Endothelial cell of umbilical vein (primary cell): Measurements from ENCODE around the gene M6PR. TPM values are rescaled to one million over a fixed set of nuclear protein-coding genes. Genes with fewer than 3 reads are reported as not detected.
A peak's percentile ranks its signal among the peaks of the same experiment; 100 is the strongest.

Experiments
- BruUV-seq: library from RNA; stranded (reverse); fragments of 400-500 nt; replicated peaks from 2 replicates; lab custom pipeline; 2021; lab: Mats Ljungman, UMichigan
- CTCF ChIA-PET: fragments of 300-600, 350-600 bp; sonication (Branson Sonifier 250); formaldehyde crosslinking; loops from one replicate; lab custom pipeline; 2021; ENCODE audit warnings: antibody characterized with exemption, inconsistent platforms; lab: Charles Lee
- POLR2A ChIA-PET: fragments of 300-600, 350-600 bp; sonication (Branson Sonifier 250); formaldehyde crosslinking; loops from one replicate; lab custom pipeline; 2021; ENCODE audit warnings: antibody characterized with exemption, inconsistent platforms; lab: Charles Lee
- DNase-seq: peaks from one replicate; pipeline ENCODE4 v3.0.0-alpha.2; 2011; ENCODE audit warnings: low read depth, low spot score
- FAIRE-seq: peaks from 2 replicates; lab custom pipeline; 2011; peaks lifted over from hg19 to GRCh38; lab: Jason Lieb, UNC
- H2AFZ ChIP-seq: 2 replicates; pipeline ENCODE4 v1.6.0; 2012; ENCODE audit warnings: low read depth, low read length, control low read depth, inconsistent platforms
- H3K27ac ChIP-seq: 2 replicates; pipeline ENCODE4 v1.5.1; 2011; ENCODE audit warnings: low read depth, mild to moderate bottlenecking, control low read depth, low read length, moderate library complexity; ENCODE audit not compliant: insufficient read depth
- H3K27me3 ChIP-seq, 2 experiments: 2 replicates each; pipeline versions ENCODE4 v1.6.0 to v1.6.1; 2011; ENCODE audit warnings: low read length in 2 of 2, mixed read lengths in 1 of 2; ENCODE audit not compliant: control insufficient read depth in 2 of 2, insufficient read depth in 2 of 2
- H3K36me3 ChIP-seq, 2 experiments: 2 replicates in 1 of 2; 3 replicates in 1 of 2; pipeline ENCODE4 v1.5.1; 2011; ENCODE audit warnings: low read length in 2 of 2, mild to moderate bottlenecking in 1 of 2, moderate library complexity in 1 of 2; ENCODE audit not compliant: control insufficient read depth in 2 of 2, insufficient read depth in 2 of 2; ENCODE audit errors: extremely low read depth in 1 of 2
- H3K4me1 ChIP-seq: 3 replicates; pipeline ENCODE4 v1.5.1; 2011; ENCODE audit warnings: mild to moderate bottlenecking, low read length; ENCODE audit not compliant: control insufficient read depth, insufficient read depth; ENCODE audit errors: extremely low read depth
- H3K4me2 ChIP-seq: 2 replicates; pipeline ENCODE4 v1.6.1; 2011; ENCODE audit warnings: low read length, control low read depth, mixed read lengths; ENCODE audit not compliant: insufficient read depth
- H3K4me3 ChIP-seq, 3 experiments: fragments of 200-600 bp in 1 of 3; sonication (generic), shearing (Covaris generic) in 1 of 3; replicated peaks in 1 of 3; 2 replicates each; pipeline ENCODE4 v1.5.1; 2011 to 2016; ENCODE audit warnings: control low read depth in 3 of 3, low read length in 3 of 3, mild to moderate bottlenecking in 2 of 3, inconsistent platforms in 1 of 3, low read depth in 1 of 3, moderate library complexity in 1 of 3; ENCODE audit not compliant: insufficient read depth in 1 of 3
- H3K79me2 ChIP-seq: 2 replicates; pipeline ENCODE4 v1.6.0; 2012; ENCODE audit warnings: low read length, inconsistent platforms; ENCODE audit not compliant: control insufficient read depth, insufficient read depth
- H3K9ac ChIP-seq: replicated peaks from 2 replicates; pipeline ENCODE3; 2011; ENCODE audit warnings: low read length, control low read depth; ENCODE audit not compliant: insufficient read depth; ENCODE audit errors: extremely low read depth
- H3K9me1 ChIP-seq: replicated peaks from 3 replicates; pipeline ENCODE4 v1.6.0; 2011; ENCODE audit warnings: mild to moderate bottlenecking, low read length; ENCODE audit not compliant: control insufficient read depth, insufficient read depth; ENCODE audit errors: extremely low read depth
- H3K9me3 ChIP-seq: replicated peaks from 2 replicates; pipeline ENCODE4 v1.5.1; 2012; ENCODE audit warnings: low read length, inconsistent platforms; ENCODE audit not compliant: control insufficient read depth, insufficient read depth
- H4K20me1 ChIP-seq: replicated peaks from 2 replicates; pipeline ENCODE3; 2011; ENCODE audit warnings: mild to moderate bottlenecking, low read length; ENCODE audit not compliant: control insufficient read depth, insufficient read depth; ENCODE audit errors: extremely low read depth
- CTCF ChIP-seq, 2 donors: IDR thresholded peaks; 1 replicate in 1 of 2; 2 replicates in 1 of 2; pipeline ENCODE4 v1.5.1; 2011; ENCODE audit warnings: low read length in 2 of 2, mild to moderate bottlenecking in 2 of 2, moderate library complexity in 2 of 2, control low read depth in 1 of 2, inconsistent platforms in 1 of 2, low read depth in 1 of 2; ENCODE audit not compliant: insufficient read depth in 1 of 2; ENCODE audit errors: extremely low read depth in 1 of 2
- EZH2 ChIP-seq: IDR thresholded peaks from 2 replicates; pipeline ENCODE4 v1.6.1; 2012; ENCODE audit warnings: borderline replicate concordance, low read depth, mild to moderate bottlenecking, moderate library complexity, low read length, inconsistent platforms; ENCODE audit not compliant: severe bottlenecking
- FOS ChIP-seq: IDR thresholded peaks from 2 replicates; pipeline ENCODE4 v1.6.1; 2011; ENCODE audit warnings: mild to moderate bottlenecking, low read length, moderate library complexity, borderline replicate concordance; ENCODE audit not compliant: insufficient read depth
- GATA2 ChIP-seq: IDR thresholded peaks from 2 replicates; pipeline ENCODE4 v1.7.0; 2011; ENCODE audit warnings: low read depth, mild to moderate bottlenecking, moderate library complexity, mixed read lengths, low read length; ENCODE audit not compliant: insufficient read length, insufficient read depth
- JUN ChIP-seq: IDR thresholded peaks from 2 replicates; pipeline ENCODE4 v1.6.1; 2011; ENCODE audit warnings: borderline replicate concordance, low read depth; ENCODE audit not compliant: insufficient read length, insufficient read depth
- MAX ChIP-seq: IDR thresholded peaks from 2 replicates; pipeline ENCODE4 v1.6.1; 2011; ENCODE audit not compliant: insufficient read depth, insufficient read length
- MYC ChIP-seq: IDR thresholded peaks from one replicate; pipeline ENCODE4 v1.6.1; 2011; ENCODE audit warnings: mild to moderate bottlenecking, low read depth, low read length
- POLR2A ChIP-seq: IDR thresholded peaks from 2 replicates; pipeline ENCODE4 v1.6.1; 2012; ENCODE audit warnings: low read depth, mild to moderate bottlenecking, control low read depth, low read length
- POLR2AphosphoS5 ChIP-seq: IDR thresholded peaks from 2 replicates; pipeline ENCODE4 v1.6.1; 2012; ENCODE audit warnings: low read depth, mild to moderate bottlenecking, control low read depth, low read length, moderate library complexity; ENCODE audit not compliant: insufficient read depth
- dilution Hi-C: fragments of 300-500 bp; cut with MboI; formaldehyde crosslinking; loops from one replicate; pipeline ENCODE4 v1.15.0; 2019; ENCODE audit warnings: low sequenced_read_pairs; ENCODE audit not compliant: extremely low pct_ligation_motif_present
- intact Hi-C: fragments of 100-400 bp; cut with micrococcal nuclease; formaldehyde crosslinking; loops from one replicate; pipeline ENCODE4 v1.10.0; 2022
- polyA plus RNA-seq, 4 experiments: library from polyadenylated mRNA; depleted of rRNA in 3 of 4; stranded (reverse) in 3 of 4; unstranded in 1 of 4; fragments of >200 nt; gene quantifications; 2 replicates each; pipeline versions ENCODE4 v1.2.1 to v1.2.3, GENCODE V29; 2011 to 2012; ENCODE audit warnings: missing spikeins in 1 of 4
- total RNA-seq: library from RNA; stranded (reverse); gene quantifications from 2 replicates; pipeline ENCODE4 v1.2.3, GENCODE V29; 2021

M6PR gene
- total and polyA plus RNA-seq, 2 donors (not counting 3 experiments of a cell fraction or from before 2014, with no cell fraction given): 124 to 142 TPM

- CTCF ChIA-PET: interaction anchor here (0.8 to 3.5 kb wide), 13 partner anchors 10 to 294 kb away, joined by 3 to 37 read pairs (median 6); partner anchors contain the start of gene PHC1
- FAIRE-seq: peak; percentile 68
- Histone ChIP-seq H2AFZ (peak overlapping the region; percentile 61), H3K4me3 (peak overlapping the region; percentile 58 to 96 (median 95)), H3K4me2 (peak overlapping the region; percentile 99), H3K36me3 (peaks cover 4 to 7% of the 10 kb centered on the region in 2 experiments), H3K27ac (peak overlapping the region; percentile 98), H3K27me3 (no peaks in the 10 kb centered on the region), H4K20me1 (peaks cover 2% of the 10 kb centered on the region), H3K79me2 (peaks cover 30% of the 10 kb centered on the region), H3K9me3 (no peaks in the 10 kb centered on the region), H3K4me1 (peaks cover 21% of the 10 kb centered on the region), H3K9ac (peak overlapping the region; percentile 98), H3K9me1 (no peaks in the 10 kb centered on the region)
- intact Hi-C loops (loop anchor here (1.0 kb wide), 3 partner anchors 34 to 292 kb away; no protein-coding TSS in a partner anchor), dilution Hi-C loops (no loop called here)
- TF ChIP-seq POLR2A (no peak), FOS (no peak), MAX (no peak), POLR2AphosphoS5 (no peak), EZH2 (no peak), CTCF (IDR thresholded peaks at IDR 0.05; ENCODE audit: extremely low read depth in 1 of 2, insufficient read depth in 1 of 2, low read depth in 1 of 2, low read length in 2 of 2) (no peak), MYC (no peak), GATA2 (no peak), JUN (no peak)
- BruUV-seq: no TSS peak
- peak; percentile 50 for DNase-seq
- POLR2A ChIA-PET: interaction anchor here (1.2 kb wide), 1 partner anchor 251 kb away, joined by 3 read pairs; the partner anchor contains the start of gene RIMKLB
Measured at GRCh38 chr12:8948701-8949341, 624 bp downstream of the M6PR start.
